IMR-90 (cell line): ENCODE results near the gene RPGRIP1L. TPM values are rescaled to one million over a fixed set of nuclear protein-coding genes. Genes with fewer than 3 reads are reported as not detected.

Source experiments
- ATAC-seq: fragments of 200-7000 bp; cut with Tn5 transposase; 2 replicates; pipeline ENCODE4 v1.9.1; 2020; ENCODE audit warnings: low read depth, mild to moderate bottlenecking, moderate library complexity
- BruUV-seq: library from RNA; stranded (reverse); fragments of 400-500 nt; replicated peaks from 2 replicates; lab custom pipeline; 2021; lab: Mats Ljungman, UMichigan
- CTCF ChIA-PET: fragments of 300-600 bp; formaldehyde crosslinking; extraction: SDS; loops from one replicate; lab custom pipeline; 2021; ENCODE audit warnings: antibody characterized with exemption; lab: Yijun Ruan, JAX
- POLR2A ChIA-PET: fragments of 300-600 bp; sonication (Branson Sonifier 250); formaldehyde crosslinking; loops from one replicate; lab custom pipeline; 2022; ENCODE audit warnings: antibody characterized with exemption; ENCODE audit not compliant: unreplicated experiment; lab: Charles Lee
- DNase-seq: peaks from one replicate; pipeline ENCODE4 v3.0.0; 2013
- H2AFZ ChIP-seq: replicated peaks from 2 replicates; pipeline ENCODE3; 2013; ENCODE audit warnings: low read length, mild to moderate bottlenecking; ENCODE audit not compliant: poor library complexity
- H2AK5ac ChIP-seq: 2 replicates; pipeline ENCODE4 v1.6.1; 2013; ENCODE audit warnings: low read depth, low read length, inconsistent platforms
- H2AK9ac ChIP-seq: replicated peaks from 2 replicates; pipeline ENCODE3; 2013; ENCODE audit warnings: mild to moderate bottlenecking, low read depth, low read length, moderate library complexity; ENCODE audit not compliant: poor library complexity
- H2BK120ac ChIP-seq: 2 replicates; pipeline ENCODE4 v1.6.1; 2013; ENCODE audit warnings: low read depth, low read length, inconsistent platforms
- H2BK15ac ChIP-seq: 3 replicates; pipeline ENCODE4 v1.6.1; 2013; ENCODE audit warnings: low read depth, low read length, inconsistent platforms
- H2BK20ac ChIP-seq: 2 replicates; pipeline ENCODE4 v1.6.1; 2013; ENCODE audit warnings: low read depth, mild to moderate bottlenecking, inconsistent platforms, low read length, moderate library complexity
- H2BK5ac ChIP-seq: 2 replicates; pipeline ENCODE4 v1.6.1; 2013; ENCODE audit warnings: mild to moderate bottlenecking, low read depth, low read length, inconsistent platforms; ENCODE audit not compliant: poor library complexity, severe bottlenecking
- H3K14ac ChIP-seq: replicated peaks from 2 replicates; pipeline ENCODE4 v1.6.1; 2013; ENCODE audit warnings: low read depth, low read length, inconsistent platforms
- H3K18ac ChIP-seq: 2 replicates; pipeline ENCODE4 v1.6.1; 2013; ENCODE audit warnings: low read depth, low read length, control low read depth
- H3K23ac ChIP-seq: 2 replicates; pipeline ENCODE4 v1.6.1; 2013; ENCODE audit warnings: low read depth, low read length, inconsistent platforms
- H3K27ac ChIP-seq: 2 replicates; pipeline ENCODE4 v1.5.1; 2013; ENCODE audit warnings: mild to moderate bottlenecking, control low read depth, low read length; ENCODE audit not compliant: insufficient read depth
- H3K27me3 ChIP-seq: 2 replicates; pipeline ENCODE4 v1.6.1; 2013; ENCODE audit warnings: low read length; ENCODE audit not compliant: control insufficient read depth, insufficient read depth
- H3K36me3 ChIP-seq: 2 replicates; pipeline ENCODE4 v1.6.1; 2013; ENCODE audit warnings: low read length, mixed read lengths; ENCODE audit not compliant: control insufficient read depth, insufficient read depth
- H3K4ac ChIP-seq: 2 replicates; pipeline ENCODE4 v1.6.1; 2013; ENCODE audit warnings: low read depth, low read length, inconsistent platforms
- H3K4me1 ChIP-seq: 2 replicates; pipeline ENCODE4 v1.6.1; 2013; ENCODE audit warnings: low read length, mixed read lengths; ENCODE audit not compliant: control insufficient read depth, insufficient read depth
- H3K4me2 ChIP-seq: 2 replicates; pipeline ENCODE4 v1.6.1; 2013; ENCODE audit warnings: low read depth, mild to moderate bottlenecking, control low read depth, low read length, moderate library complexity
- H3K4me3 ChIP-seq: 2 replicates; pipeline ENCODE4 v1.5.1; 2013; ENCODE audit warnings: low read depth, mild to moderate bottlenecking, control low read depth, low read length, moderate library complexity; ENCODE audit not compliant: insufficient read depth
- H3K56ac ChIP-seq: 2 replicates; pipeline ENCODE4 v1.6.1; 2013; ENCODE audit warnings: low read length, inconsistent platforms; ENCODE audit not compliant: insufficient read depth; ENCODE audit errors: extremely low read depth
- H3K79me1 ChIP-seq, 2 experiments: 2 replicates each; pipeline ENCODE4 v1.6.1; 2013; ENCODE audit warnings: low read length in 2 of 2, inconsistent platforms in 1 of 2, low read depth in 1 of 2
- H3K9ac ChIP-seq: 2 replicates; pipeline ENCODE4 v1.6.1; 2013; ENCODE audit warnings: low read depth, low read length, control low read depth
- H3K9me1 ChIP-seq: 2 replicates; pipeline ENCODE4 v1.6.1; 2013; ENCODE audit warnings: low read length, inconsistent platforms; ENCODE audit not compliant: insufficient read depth
- H3K9me3 ChIP-seq: 2 replicates; pipeline ENCODE4 v1.6.1; 2013; ENCODE audit warnings: low read length; ENCODE audit not compliant: control insufficient read depth, insufficient read depth
- H4K20me1 ChIP-seq: 2 replicates; pipeline ENCODE4 v1.6.1; 2013; ENCODE audit warnings: low read length, inconsistent platforms; ENCODE audit not compliant: insufficient read depth
- H4K5ac ChIP-seq: 2 replicates; pipeline ENCODE4 v1.6.1; 2013; ENCODE audit warnings: mild to moderate bottlenecking, low read depth, low read length, control low read depth
- H4K8ac ChIP-seq, 2 experiments: 2 replicates each; pipeline ENCODE4 v1.6.1; 2013; ENCODE audit warnings: low read depth in 2 of 2, low read length in 2 of 2, control low read depth in 1 of 2, inconsistent platforms in 1 of 2
- H4K91ac ChIP-seq: 2 replicates; pipeline ENCODE4 v1.6.1; 2013; ENCODE audit warnings: low read depth, low read length, inconsistent platforms; ENCODE audit not compliant: insufficient read depth
- CEBPB ChIP-seq: IDR thresholded peaks from 2 replicates; pipeline ENCODE4 v1.6.1; 2012; ENCODE audit warnings: low read depth, low read length, improper control_type of control experiment
- whole genome bisulfite sequencing, 2 experiments: methylation state at CpG; one replicate each; pipeline versions ENCODE4 v1.1.5 to v1.1.7; 2013; ENCODE audit warnings: missing lambda C conversion rate in 2 of 2; ENCODE audit not compliant: insufficient read length in 1 of 2; ENCODE audit errors: extremely low coverage in 2 of 2; 5-methylcytosine and 5-hydroxymethylcytosine counted together
- dilution Hi-C: fragments of 300-500 bp; cut with HindIII; formaldehyde crosslinking; loops from one replicate; pipeline ENCODE4 v1.14.3; 2018; ENCODE audit warnings: low sequenced_read_pairs; ENCODE audit not compliant: unreplicated experiment
- in situ Hi-C: fragments of 300-500 bp; cut with MboI; formaldehyde crosslinking; loops from 3 replicates; pipeline ENCODE4 v1.14.3; 2019; ENCODE audit warnings: low sequenced_read_pairs, inconsistent platforms, mixed read lengths
- intact Hi-C: fragments of 100-400 bp; cut with micrococcal nuclease; formaldehyde crosslinking; loops from 2 replicates; pipeline ENCODE4 v1.10.0; 2022
- polyA plus RNA-seq, 3 experiments: library from polyadenylated mRNA; depleted of rRNA; stranded (reverse); fragments of >200 nt; gene quantifications; 2 replicates each; pipeline ENCODE4 v1.2.3, GENCODE V29; 2012; ENCODE audit warnings: low replicate concordance in 1 of 3
- total RNA-seq: library from RNA; depleted of rRNA; stranded (reverse); fragments of >200 nt; gene quantifications from 2 replicates; pipeline ENCODE4 v1.2.3, GENCODE V29; 2012

RPGRIP1L gene
- total and polyA plus RNA-seq, 2 of the 4 experiments (the other 2 are of a cell fraction): 7.3 to 10.4 TPM

- Histone ChIP-seq H2BK5ac (no peak overlapping the region), H3K36me3 (no peaks in the 10 kb centered on the region), H3K79me1 (peaks cover 16 to 38% of the 10 kb centered on the region in 2 experiments), H3K9me3 (no peaks in the 10 kb centered on the region), H3K14ac (no peak overlapping the region; the same call in 1 of the 2 replicates), H2AK5ac (no peak overlapping the region), H4K5ac (no peak overlapping the region), H3K4ac (no peak overlapping the region), H2BK15ac (no peak overlapping the region), H3K27me3 (no peaks in the 10 kb centered on the region), H3K4me1 (peaks cover 7% of the 10 kb centered on the region), H3K9me1 (no peaks in the 10 kb centered on the region; the same call in none of the 2 replicates), H2BK120ac (no peak overlapping the region), H3K18ac (no peak overlapping the region), H2AFZ (no peak overlapping the region), H3K4me3 (no peak overlapping the region), H4K91ac (no peak overlapping the region), H3K56ac (no peak overlapping the region), H2AK9ac (no peak overlapping the region), H4K20me1 (peaks cover 29% of the 10 kb centered on the region; the same call in 1 of the 2 replicates), H2BK20ac (no peak overlapping the region), H3K4me2 (no peak overlapping the region), H3K9ac (no peak overlapping the region), H4K8ac (no peak overlapping the region), H3K23ac (no peak overlapping the region), H3K27ac (no peak overlapping the region)
- dilution Hi-C loops: no loop called here
- ATAC-seq (no peak), DNase-seq (no peak)
- in situ Hi-C loops: no loop called here
- no peak for TF ChIP-seq CEBPB
- CTCF ChIA-PET: no interaction called here
- POLR2A ChIA-PET: no interaction called here
- WGBS, 2 experiments: 100% methylated on average over 2 of the region's 2 CpGs; no CpG with 5 or more reads in 1 of the 2 experiments
- intact Hi-C loops: no loop called here
- BruUV-seq: no TSS peak
These were observed 31.2 kb upstream of the RPGRIP1L start for GRCh38 chr16:53734908-53735307.
